GM12878 (cell line): ENCODE results near the gene ACER3. TPM values are rescaled to one million over a fixed set of nuclear protein-coding genes. Genes with fewer than 3 reads are reported as not detected.

Experiments used
- ATAC-seq: fragments of 200-7000 bp; cut with Tn5 transposase; 3 replicates; pipeline ENCODE4 v1.9.1; 2020; ENCODE audit warnings: mild to moderate bottlenecking, moderate library complexity
- BruUV-seq: library from RNA; stranded (reverse); fragments of 400-500 nt; replicated peaks from 2 replicates; lab custom pipeline; 2021; lab: Mats Ljungman, UMichigan
- CTCF ChIA-PET: fragments of 300-600 bp; sonication (Branson Sonifier 250); formaldehyde crosslinking; extraction: SDS; loops from one replicate; lab custom pipeline; 2021; ENCODE audit warnings: inconsistent platforms; lab: Yijun Ruan, JAX
- POLR2A ChIA-PET: fragments of 350-600 bp; formaldehyde crosslinking; extraction: SDS; loops from one replicate; lab custom pipeline; 2021; ENCODE audit warnings: inconsistent platforms; lab: Charles Lee
- RAD21 ChIA-PET: fragments of 300-600 bp; sonication (Branson Sonifier 250); formaldehyde crosslinking; loops from one replicate; lab custom pipeline; 2023; ENCODE audit warnings: antibody characterized with exemption; ENCODE audit not compliant: unreplicated experiment; lab: Charles Lee
- SMC1A ChIA-PET: fragments of 300-600 bp; sonication (Branson Sonifier 250); formaldehyde crosslinking; loops from one replicate; lab custom pipeline; 2023; ENCODE audit not compliant: unreplicated experiment, uncharacterized antibody; lab: Charles Lee
- DNase-seq: peaks from one replicate; pipeline ENCODE4 v3.0.0-alpha.2; 2011; ENCODE audit warnings: low read depth, low spot score
- FAIRE-seq: peaks from 3 replicates; lab custom pipeline; 2011; peaks lifted over from hg19 to GRCh38; lab: Jason Lieb, UNC
- H2AFZ ChIP-seq: 2 replicates; pipeline ENCODE4 v1.6.0; 2011; ENCODE audit warnings: low read depth, low read length, control low read depth; ENCODE audit not compliant: control insufficient read depth
- H3K27ac ChIP-seq: 2 replicates; pipeline ENCODE4 v1.5.1; 2011; ENCODE audit warnings: control low read depth; ENCODE audit not compliant: control insufficient read depth, insufficient read depth
- H3K27me3 ChIP-seq, 2 experiments: replicated peaks in 1 of 2; 2 replicates each; pipeline versions ENCODE4 v1.6.0 to v1.6.1; 2011; ENCODE audit warnings: low read length in 1 of 2; ENCODE audit not compliant: control insufficient read depth in 2 of 2, insufficient read depth in 2 of 2
- H3K36me3 ChIP-seq, 2 experiments: 2 replicates each; pipeline ENCODE4 v1.5.1; 2011; ENCODE audit warnings: low read length in 1 of 2; ENCODE audit not compliant: control insufficient read depth in 2 of 2, insufficient read depth in 2 of 2
- H3K4me1 ChIP-seq: 2 replicates; pipeline ENCODE4 v1.6.1; 2011; ENCODE audit warnings: mild to moderate bottlenecking, low read length, moderate library complexity, mixed read lengths; ENCODE audit not compliant: control insufficient read depth, insufficient read depth
- H3K4me2 ChIP-seq: 2 replicates; pipeline ENCODE4 v1.6.0; 2011; ENCODE audit warnings: control low read depth; ENCODE audit not compliant: control insufficient read depth, insufficient read depth
- H3K4me3 ChIP-seq: fragments of 200-600 bp; sonication (generic); 2 replicates; pipeline ENCODE4 v1.5.1; 2016
- H3K79me2 ChIP-seq: 2 replicates; pipeline ENCODE4 v1.6.0; 2011; ENCODE audit warnings: low read length; ENCODE audit not compliant: control insufficient read depth, insufficient read depth
- H3K9ac ChIP-seq: 2 replicates; pipeline ENCODE4 v1.8.0; 2011; ENCODE audit warnings: low read length, control low read depth, mixed read lengths; ENCODE audit not compliant: control insufficient read depth, insufficient read depth
- H3K9me3 ChIP-seq: replicated peaks from 3 replicates; pipeline ENCODE4 v1.5.1; 2011; ENCODE audit warnings: mild to moderate bottlenecking, low read length; ENCODE audit not compliant: control insufficient read depth, insufficient read depth
- H4K20me1 ChIP-seq: 2 replicates; pipeline ENCODE4 v1.6.0; 2011; ENCODE audit not compliant: control insufficient read depth, insufficient read depth
- ATF3 ChIP-seq: IDR thresholded peaks from 2 replicates; pipeline ENCODE4 v1.6.1; 2011; ENCODE audit warnings: low read depth, mild to moderate bottlenecking, low read length, moderate library complexity, borderline replicate concordance; ENCODE audit errors: extremely low read depth
- BCL3 ChIP-seq: IDR thresholded peaks from 2 replicates; pipeline ENCODE4 v1.6.1; 2011; ENCODE audit warnings: borderline replicate concordance, low read depth, mild to moderate bottlenecking, moderate library complexity, low read length; ENCODE audit not compliant: insufficient read depth, poor library complexity, severe bottlenecking
- BRCA1 ChIP-seq: IDR thresholded peaks from 2 replicates; pipeline ENCODE4 v1.6.1; 2011; ENCODE audit warnings: low read depth, low read length, improper control_type of control experiment
- CBX5 ChIP-seq: sonication (generic); IDR thresholded peaks from 2 replicates; pipeline ENCODE4 v1.6.1; 2016; ENCODE audit warnings: low read depth, moderate library complexity, mild to moderate bottlenecking, inconsistent platforms
- CREB1 ChIP-seq: IDR thresholded peaks from 2 replicates; pipeline ENCODE4 v1.6.1; 2012; ENCODE audit warnings: low read depth, mild to moderate bottlenecking, inconsistent platforms
- EP300 ChIP-seq, 2 experiments: fragments of 150-350 bp in 1 of 2; IDR thresholded peaks; 2 replicates each; pipeline ENCODE4 v1.6.1; 2011 to 2012; ENCODE audit warnings: low read depth in 2 of 2, low read length in 2 of 2, borderline replicate concordance in 1 of 2, improper control_type of control experiment in 1 of 2, inconsistent platforms in 1 of 2; ENCODE audit not compliant: control insufficient read depth in 1 of 2
- ETV6 ChIP-seq, 2 experiments: fragments of 450-650 bp in 1 of 2; IDR thresholded peaks in 1 of 2; conservative IDR thresholded peaks in 1 of 2; 2 replicates each; pipeline ENCODE4 v1.6.1; 2014; ENCODE audit warnings: antibody characterized with exemption in 1 of 2, borderline replicate concordance in 1 of 2, low read depth in 1 of 2, mild to moderate bottlenecking in 1 of 2, moderate library complexity in 1 of 2
- GATAD2B ChIP-seq: fragments of 450-650 bp; conservative IDR thresholded peaks from 2 replicates; pipeline ENCODE4 v1.6.1; 2017; ENCODE audit warnings: low read depth, mild to moderate bottlenecking, moderate library complexity
- IKZF2 ChIP-seq, 2 experiments: fragments of 450-650 bp; IDR thresholded peaks; 2 replicates each; pipeline ENCODE4 v1.6.1; 2017; ENCODE audit warnings: mild to moderate bottlenecking in 2 of 2, moderate library complexity in 2 of 2
- MTA2 ChIP-seq: fragments of 450-650 bp; IDR thresholded peaks from 2 replicates; pipeline ENCODE4 v1.6.1; 2016; ENCODE audit warnings: low read depth, mild to moderate bottlenecking, moderate library complexity
- NBN ChIP-seq: fragments of 450-650 bp; IDR thresholded peaks from 2 replicates; pipeline ENCODE4 v1.6.1; 2016
- NR2F1 ChIP-seq: fragments of 450-650 bp; conservative IDR thresholded peaks from 2 replicates; pipeline ENCODE4 v1.6.1; 2017; ENCODE audit warnings: mild to moderate bottlenecking
- RAD51 ChIP-seq: fragments of 450-650 bp; IDR thresholded peaks from 2 replicates; pipeline ENCODE4 v1.6.1; 2016; ENCODE audit warnings: moderate library complexity, mild to moderate bottlenecking, inconsistent platforms
- RELA ChIP-seq: fragments of 450-650 bp; IDR thresholded peaks from 2 replicates; pipeline ENCODE4 v1.8.0; 2014; ENCODE audit warnings: borderline replicate concordance; ENCODE audit not compliant: partially characterized antibody
- SMAD5 ChIP-seq: IDR thresholded peaks from 2 replicates; pipeline ENCODE4 v1.6.1; 2016; ENCODE audit warnings: antibody characterized with exemption, low read depth
- SMC3 ChIP-seq: IDR thresholded peaks from 2 replicates; pipeline ENCODE4 v1.6.1; 2011; ENCODE audit warnings: low read length, improper control_type of control experiment, borderline replicate concordance
- SPI1 ChIP-seq: IDR thresholded peaks from 2 replicates; pipeline ENCODE4 v1.6.1; 2011; ENCODE audit warnings: low read depth, mild to moderate bottlenecking, low read length, moderate library complexity, borderline replicate concordance; ENCODE audit not compliant: insufficient read depth
- ZNF207 ChIP-seq: fragments of 450-650 bp; IDR thresholded peaks from 2 replicates; pipeline ENCODE4 v1.6.1; 2014; ENCODE audit warnings: antibody characterized with exemption, mild to moderate bottlenecking, borderline replicate concordance
- ZNF274 ChIP-seq: IDR thresholded peaks from one replicate; pipeline ENCODE4 v1.8.0; 2011; ENCODE audit not compliant: insufficient read length, insufficient read depth
- ZNF384 ChIP-seq: IDR thresholded peaks from 2 replicates; pipeline ENCODE4 v1.6.1; 2012; ENCODE audit warnings: low read depth, mild to moderate bottlenecking, low read length, improper control_type of control experiment, borderline replicate concordance
- WGBS: methylation state at CpG from one replicate; pipeline ENCODE4 v1.1.6; 2016; ENCODE audit warnings: low lambda C conversion rate; ENCODE audit not compliant: insufficient replicate concordance, insufficient coverage; ENCODE audit errors: missing lambda C conversion rate; 5-methylcytosine and 5-hydroxymethylcytosine counted together
- in situ Hi-C: fragments of 300-500 bp; cut with MboI; formaldehyde crosslinking; loops from 9 replicates; pipeline ENCODE4 v1.14.3; 2018; ENCODE audit warnings: mixed read lengths
- intact Hi-C: fragments of 100-400 bp; cut with micrococcal nuclease; formaldehyde crosslinking; loops from one replicate; pipeline ENCODE4 v1.14.2; 2022; ENCODE audit not compliant: unreplicated experiment
- polyA plus RNA-seq, 11 experiments: library from polyadenylated mRNA; depleted of rRNA in 4 of 11; unstranded in 6 of 11; stranded (reverse) in 5 of 11; fragments of >200 nt; fragmentation: Nextera tagmentation in 4 of 11; fragmentation: Illumina TruSeq in 1 of 11; extraction: Ambion mirVana in 4 of 11; extraction: Trizol in 1 of 11; gene quantifications; 1 replicate in 1 of 11; 2 replicates in 10 of 11; pipeline versions ENCODE4 v1.2.1 to v1.2.3, GENCODE V29; 2011 to 2016; ENCODE audit warnings: inconsistent platforms in 2 of 11, missing spikeins in 2 of 11, low read depth in 1 of 11
- total RNA-seq, 4 experiments: library from RNA; depleted of rRNA in 3 of 4; stranded (reverse); fragments of >200 nt in 3 of 4; fragmentation: Illumina TruSeq in 1 of 4; extraction: Trizol in 1 of 4; gene quantifications; 2 replicates each; pipeline versions ENCODE4 v1.2.1 to v1.2.3, GENCODE V29; 2013 to 2021
- TF ChIP-seq, protein P1 (sequence below): fragments of 450-650 bp; IDR thresholded peaks from 2 replicates; pipeline ENCODE4 v1.6.1; 2014; ENCODE audit warnings: mild to moderate bottlenecking

Gene ACER3
- total and polyA plus RNA-seq, 10 of the 15 experiments (the other 5 are each of a cell fraction or from before 2014, with no cell fraction given) = 2.8 to 17.4 (median 10.3) TPM

DNA sequence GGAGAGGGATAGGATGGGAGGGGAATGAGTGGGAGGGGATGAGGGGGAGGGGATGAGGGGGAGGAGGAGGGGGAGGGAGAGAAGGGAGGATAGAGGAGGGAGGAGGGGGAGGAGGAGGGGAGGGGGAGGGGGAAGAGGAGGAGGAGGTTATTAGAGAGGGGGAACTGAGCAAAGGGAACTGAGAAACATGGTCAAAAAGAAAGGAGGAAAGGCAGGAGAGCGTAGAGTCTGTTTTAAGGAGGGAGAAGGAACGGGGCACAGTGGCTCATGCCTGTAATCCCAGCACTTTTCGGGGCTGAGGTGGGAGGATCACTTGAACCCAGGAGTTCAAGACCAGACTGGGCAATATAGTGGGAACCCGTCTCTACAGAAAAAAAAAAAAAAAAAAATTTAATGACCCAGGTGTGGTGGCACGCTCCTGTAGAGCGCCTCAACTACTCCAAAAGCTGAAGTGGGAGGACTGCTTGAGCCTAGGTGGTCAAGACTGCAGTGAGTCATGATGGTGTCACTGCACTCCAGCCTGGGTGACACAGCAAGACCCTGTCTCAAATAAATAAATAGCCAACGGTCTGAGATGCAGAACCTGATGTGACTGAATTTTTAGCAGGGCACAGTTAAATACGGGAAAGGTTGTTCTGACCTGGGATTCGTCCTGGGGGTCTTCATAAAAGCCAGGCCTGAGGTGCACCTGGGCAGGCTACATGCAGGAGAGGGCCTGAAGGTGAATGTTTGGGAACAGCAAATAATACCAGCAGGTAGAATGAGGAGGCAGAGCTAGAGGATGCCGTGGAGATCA is 177.5 kb downstream of the ACER3 start:
- Histone ChIP-seq H3K79me2 (no peaks in the 10 kb centered on the region), H3K27me3 (peaks cover 1 to 4% of the 10 kb centered on the region in 2 experiments; a peak in 3 of 4 replicates), H3K9ac (no peak overlapping the region), H3K36me3 (no peaks in the 10 kb centered on the region), H3K4me2 (peak overlapping the region; percentile 41), H3K4me1 (peaks cover 6% of the 10 kb centered on the region), H3K27ac (no peak overlapping the region), H4K20me1 (no peaks in the 10 kb centered on the region), H3K9me3 (no peaks in the 10 kb centered on the region; the same call in 2 of the 3 replicates), H2AFZ (no peak overlapping the region), H3K4me3 (no peak overlapping the region)
- intact Hi-C loops = no loop called here
- in situ Hi-C loops = no loop called here
- FAIRE-seq (no peak), ATAC-seq (peak; percentile 64), DNase-seq (no peak)
- ChIA-PET SMC1A (interaction anchor here (2.0 to 4.6 kb wide), 2 partner anchors 118 to 119 kb away, joined by 8 to 28 read pairs; no protein-coding TSS in a partner anchor), CTCF (interaction anchor here (1.0 to 4.5 kb wide), 3 partner anchors 8 to 119 kb away, joined by 3 to 31 read pairs (median 3); no protein-coding TSS in a partner anchor), RAD21 (no interaction called here), POLR2A (interaction anchor here (0.7 kb wide), 2 partner anchors 29 to 127 kb away, joined by 3 read pairs; no protein-coding TSS in a partner anchor)
- 4% methylated on average over 10 of the region's 10 CpGs for WGBS
- TF ChIP-seq, protein P1, sequence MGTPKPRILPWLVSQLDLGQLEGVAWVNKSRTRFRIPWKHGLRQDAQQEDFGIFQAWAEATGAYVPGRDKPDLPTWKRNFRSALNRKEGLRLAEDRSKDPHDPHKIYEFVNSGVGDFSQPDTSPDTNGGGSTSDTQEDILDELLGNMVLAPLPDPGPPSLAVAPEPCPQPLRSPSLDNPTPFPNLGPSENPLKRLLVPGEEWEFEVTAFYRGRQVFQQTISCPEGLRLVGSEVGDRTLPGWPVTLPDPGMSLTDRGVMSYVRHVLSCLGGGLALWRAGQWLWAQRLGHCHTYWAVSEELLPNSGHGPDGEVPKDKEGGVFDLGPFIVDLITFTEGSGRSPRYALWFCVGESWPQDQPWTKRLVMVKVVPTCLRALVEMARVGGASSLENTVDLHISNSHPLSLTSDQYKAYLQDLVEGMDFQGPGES = no peak
- no peak for TF ChIP-seq RAD51
- no peak for TF ChIP-seq ZNF274
- no peak for TF ChIP-seq BCL3
- TF ChIP-seq ZNF207 = no peak
- no peak for TF ChIP-seq CBX5
- no peak for TF ChIP-seq GATAD2B
- no peak for TF ChIP-seq RELA
- TF ChIP-seq IKZF2 (IDR thresholded peaks at IDR 0.05) = peak in 1 of 2 experiments; percentile 28; a peak in 2 of 4 replicates
- no peak for TF ChIP-seq SMC3
- TF ChIP-seq ZNF384 = no peak
- peak; percentile 70; the same call in 1 of the 2 replicates for TF ChIP-seq SPI1
- TF ChIP-seq ATF3 = no peak
- peak in 1 of 2 experiments; percentile 30; a peak in 1 of 4 replicates for TF ChIP-seq EP300 (IDR thresholded peaks at IDR 0.05; ENCODE audit: borderline replicate concordance in 1 of 2, control insufficient read depth in 1 of 2, low read depth in 2 of 2, low read length in 2 of 2)
- no peak for TF ChIP-seq ETV6 (conservative IDR thresholded peaks at IDR 0.05 in 1 of 2, IDR thresholded peaks at IDR 0.05 in 1 of 2; ENCODE audit: borderline replicate concordance in 1 of 2, low read depth in 1 of 2)
- TF ChIP-seq NBN = 0 out of 2 replicates have a peak, but pooled peaks have one; percentile 18
- 0 out of 2 replicates have a peak, but pooled peaks have one; percentile 34 for TF ChIP-seq MTA2
- TF ChIP-seq CREB1 = no peak
- TF ChIP-seq NR2F1 = no peak
- TF ChIP-seq BRCA1 = no peak
- TF ChIP-seq SMAD5 = no peak
- TF ChIP-seq, all 136 proteins: peak for 5
- BruUV-seq = no TSS peak
